GM18873 (cell line): ENCODE data around the gene DOK3.
"Not testable (repeated sequence)": the region's sequence is repeated elsewhere in the genome, so short reads cannot be mapped to it uniquely, and the experiment has no call there.

ENCODE experiments used
- ATAC-seq: cut with Tn5 transposase; IDR thresholded peaks from one replicate; pipeline ENCODE4 v1.9.1; 2021; ENCODE audit warnings: mild to moderate bottlenecking, moderate library complexity, moderate number of reproducible peaks; ENCODE audit not compliant: unreplicated experiment, low FRiP score

The DOK3 gene

GRCh38 chr5:177537389-177538361, 28.0 kb upstream of the DOK3 start:
- ATAC-seq, result no peak

- no peak for ATAC-seq
These were observed 26.8 kb upstream of the DOK3 start for GRCh38 chr5:177536386-177536785.

- ATAC-seq, result no peak
These were observed 25.5 kb upstream of the DOK3 start for GRCh38 chr5:177535125-177535524.

GRCh38 chr5:177534433-177534832, 24.8 kb upstream of the DOK3 start:
- not testable (repeated sequence) for ATAC-seq

- no peak for ATAC-seq
These were observed 21.7 kb upstream of the DOK3 start for GRCh38 chr5:177531209-177531940.

GRCh38 chr5:177530638-177531037, 21.0 kb upstream of the DOK3 start:
- ATAC-seq, result no peak

GRCh38 chr5:177529247-177530203, 19.9 kb upstream of the DOK3 start:
- ATAC-seq, result no peak

GRCh38 chr5:177528631-177529030, 19.0 kb upstream of the DOK3 start:
- no peak for ATAC-seq

GRCh38 chr5:177527595-177527994, 18.0 kb upstream of the DOK3 start:
- no peak for ATAC-seq

GRCh38 chr5:177526791-177527190, 17.2 kb upstream of the DOK3 start:
- ATAC-seq, result no peak

GRCh38 chr5:177526191-177526590, 16.6 kb upstream of the DOK3 start:
- ATAC-seq, result no peak

GRCh38 chr5:177524941-177525655, 15.5 kb upstream of the DOK3 start:
- ATAC-seq, result no peak

- ATAC-seq, result no peak
These were observed 14.9 kb upstream of the DOK3 start for GRCh38 chr5:177524539-177524900.

GRCh38 chr5:177523711-177524538, 14.3 kb upstream of the DOK3 start:
- no peak for ATAC-seq

GRCh38 chr5:177520916-177521513, 11.4 kb upstream of the DOK3 start:
- ATAC-seq, result no peak

GRCh38 chr5:177520271-177520670, 10.6 kb upstream of the DOK3 start:
- ATAC-seq, result no peak

GRCh38 chr5:177519463-177520235, 10.0 kb upstream of the DOK3 start:
- no peak for ATAC-seq
